WTC11 (cell line): Measurements from ENCODE around the gene JMJD8. TPM values are rescaled to one million over a fixed set of nuclear protein-coding genes. Genes with fewer than 3 reads are reported as not detected.
A peak's percentile ranks its signal among the peaks of the same experiment; 100 is the strongest.

Experiments
- ATAC-seq: fragments of 200-7000 bp; cut with Tn5 transposase; 2 replicates; pipeline ENCODE4 v1.10.0; 2021; ENCODE audit warnings: mild to moderate bottlenecking, moderate library complexity
- CTCF ChIA-PET: fragments of 300-600 bp; sonication (Branson Sonifier 250); formaldehyde crosslinking; loops from one replicate; lab custom pipeline; 2021; ENCODE audit warnings: antibody characterized with exemption; lab: Charles Lee
- POLR2A ChIA-PET: fragments of 350-600 bp; sonication (Branson Sonifier 250); formaldehyde crosslinking; loops from one replicate; lab custom pipeline; 2021; ENCODE audit warnings: antibody characterized with exemption; lab: Charles Lee
- DNase-seq: peaks from one replicate; pipeline ENCODE4 v3.0.0; 2021; ENCODE audit warnings: low spot score
- H3K27ac Mint-ChIP-seq: 2 replicates; pipeline ENCODE4 v1.8.0; 2021; ENCODE audit warnings: mixed read lengths
- H3K27me3 Mint-ChIP-seq: 2 replicates; pipeline ENCODE4 v1.8.0; 2021; ENCODE audit warnings: low read depth, mild to moderate bottlenecking, moderate library complexity, mixed read lengths
- H3K36me3 Mint-ChIP-seq: 2 replicates; pipeline ENCODE4 v1.8.0; 2021; ENCODE audit warnings: mixed read lengths
- H3K4me1 Mint-ChIP-seq: 2 replicates; pipeline ENCODE4 v1.8.0; 2022; ENCODE audit warnings: mixed read lengths
- H3K4me3 Mint-ChIP-seq: 2 replicates; pipeline ENCODE4 v1.8.0; 2021; ENCODE audit warnings: mild to moderate bottlenecking, moderate library complexity, mixed read lengths
- H3K9me3 Mint-ChIP-seq: 2 replicates; pipeline ENCODE4 v1.8.0; 2021; ENCODE audit warnings: mixed read lengths
- ESRRA ChIP-seq: sonication (generic); formaldehyde crosslinking; IDR thresholded peaks from 2 replicates; pipeline ENCODE4 v1.8.1; 2022; ENCODE audit warnings: mild to moderate bottlenecking, missing genetic modification reagents, borderline replicate concordance
- GTF2I ChIP-seq: fragments of 250-450 bp; sonication (Bioruptor Pico); conservative IDR thresholded peaks from 2 replicates; pipeline ENCODE4 v1.4.0; 2021; ENCODE audit warnings: mild to moderate bottlenecking
- NR3C1 ChIP-seq: sonication (generic); formaldehyde crosslinking; conservative IDR thresholded peaks from 2 replicates; pipeline ENCODE4 v1.8.1; 2023; ENCODE audit warnings: low read depth, mild to moderate bottlenecking, missing genetic modification reagents
- PRRX2 ChIP-seq: fragments of 250-450 bp; sonication (Bioruptor Pico); IDR thresholded peaks from 2 replicates; pipeline ENCODE4 v1.8.0; 2021; ENCODE audit warnings: mild to moderate bottlenecking
- RORB ChIP-seq: fragments of 250-450 bp; sonication (Bioruptor Pico); IDR thresholded peaks from 2 replicates; pipeline ENCODE4 v1.9.0; 2021; ENCODE audit warnings: mild to moderate bottlenecking
- ZNF219 ChIP-seq: sonication (generic); formaldehyde crosslinking; IDR thresholded peaks from 2 replicates; pipeline ENCODE4 v1.8.0; 2023; ENCODE audit warnings: missing genetic modification reagents, mild to moderate bottlenecking, borderline replicate concordance
- total RNA-seq: library from RNA; stranded (reverse); gene quantifications from 3 replicates; pipeline ENCODE4 v1.2.3, GENCODE V29; 2021
- TF ChIP-seq, protein P1 (sequence below): fragments of 200-600 bp; IDR thresholded peaks from 2 replicates; pipeline ENCODE4 v1.8.0; 2022; ENCODE audit warnings: antibody characterized with exemption
- TF ChIP-seq, protein P2 (sequence below): sonication (generic); formaldehyde crosslinking; IDR thresholded peaks from 2 replicates; pipeline ENCODE4 v1.8.0; 2022; ENCODE audit warnings: mild to moderate bottlenecking, missing genetic modification reagents
- TF ChIP-seq, protein P3 (sequence below): sonication (generic); formaldehyde crosslinking; IDR thresholded peaks from 2 replicates; pipeline ENCODE4 v1.8.0; 2022; ENCODE audit warnings: missing genetic modification reagents
- TF ChIP-seq, protein P4 (sequence below): fragments of 250-450 bp; sonication (Bioruptor Pico); IDR thresholded peaks from 2 replicates; pipeline ENCODE4 v1.9.0; 2021; ENCODE audit warnings: mild to moderate bottlenecking
- TF ChIP-seq, protein P5 (sequence below): sonication (generic); formaldehyde crosslinking; IDR thresholded peaks from 2 replicates; pipeline ENCODE4 v1.8.1; 2022; ENCODE audit warnings: missing genetic modification reagents, borderline replicate concordance
- TF ChIP-seq, protein P6 (sequence below): sonication (generic); formaldehyde crosslinking; IDR thresholded peaks from 2 replicates; pipeline ENCODE4 v1.8.1; 2023; ENCODE audit warnings: mild to moderate bottlenecking, missing genetic modification reagents, moderate library complexity

The JMJD8 gene
- total RNA-seq, 1 experiment from 2014 or later = 61.2 TPM

DNA sequence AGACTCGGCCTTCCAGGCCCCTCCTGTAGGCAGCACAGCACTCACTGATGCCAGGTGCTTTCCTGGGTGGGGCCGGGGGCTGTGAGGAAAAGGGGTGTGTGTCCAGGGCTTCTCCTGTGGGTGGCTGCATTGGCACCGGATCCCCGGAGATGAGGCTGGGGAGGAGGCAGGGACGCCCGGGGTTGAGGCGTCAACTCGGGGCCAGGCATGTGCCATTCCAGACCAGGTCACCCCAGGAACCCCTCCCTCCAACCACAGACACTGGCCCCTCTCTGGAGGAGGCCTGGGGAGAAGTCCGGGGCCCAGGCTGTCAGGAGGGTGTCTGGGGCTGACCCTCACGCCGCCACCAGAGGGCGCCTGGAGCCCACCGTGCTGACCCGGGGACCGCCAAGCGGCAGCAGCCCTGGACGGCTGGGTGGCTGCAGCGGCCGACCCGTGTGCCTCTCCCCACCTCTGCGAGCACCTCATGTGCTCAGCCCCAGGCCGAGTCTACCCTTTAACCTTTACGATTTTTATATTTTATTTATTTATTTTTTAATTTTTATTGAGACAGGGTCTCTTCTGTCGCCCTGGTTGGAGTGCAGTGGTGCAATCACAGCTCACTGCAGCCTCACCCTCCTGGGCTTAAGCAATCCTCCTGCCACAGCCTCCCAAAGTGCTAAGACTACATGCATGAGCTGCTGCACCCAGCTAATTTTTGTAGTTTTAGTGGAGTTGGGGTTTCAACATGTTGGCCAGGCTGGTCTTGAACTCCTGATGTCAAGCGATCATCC, 27.6 kb upstream of the JMJD8 start (continued):
- TF ChIP-seq, protein P1, sequence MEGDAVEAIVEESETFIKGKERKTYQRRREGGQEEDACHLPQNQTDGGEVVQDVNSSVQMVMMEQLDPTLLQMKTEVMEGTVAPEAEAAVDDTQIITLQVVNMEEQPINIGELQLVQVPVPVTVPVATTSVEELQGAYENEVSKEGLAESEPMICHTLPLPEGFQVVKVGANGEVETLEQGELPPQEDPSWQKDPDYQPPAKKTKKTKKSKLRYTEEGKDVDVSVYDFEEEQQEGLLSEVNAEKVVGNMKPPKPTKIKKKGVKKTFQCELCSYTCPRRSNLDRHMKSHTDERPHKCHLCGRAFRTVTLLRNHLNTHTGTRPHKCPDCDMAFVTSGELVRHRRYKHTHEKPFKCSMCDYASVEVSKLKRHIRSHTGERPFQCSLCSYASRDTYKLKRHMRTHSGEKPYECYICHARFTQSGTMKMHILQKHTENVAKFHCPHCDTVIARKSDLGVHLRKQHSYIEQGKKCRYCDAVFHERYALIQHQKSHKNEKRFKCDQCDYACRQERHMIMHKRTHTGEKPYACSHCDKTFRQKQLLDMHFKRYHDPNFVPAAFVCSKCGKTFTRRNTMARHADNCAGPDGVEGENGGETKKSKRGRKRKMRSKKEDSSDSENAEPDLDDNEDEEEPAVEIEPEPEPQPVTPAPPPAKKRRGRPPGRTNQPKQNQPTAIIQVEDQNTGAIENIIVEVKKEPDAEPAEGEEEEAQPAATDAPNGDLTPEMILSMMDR = peak; percentile 96
- TF ChIP-seq, protein P2, sequence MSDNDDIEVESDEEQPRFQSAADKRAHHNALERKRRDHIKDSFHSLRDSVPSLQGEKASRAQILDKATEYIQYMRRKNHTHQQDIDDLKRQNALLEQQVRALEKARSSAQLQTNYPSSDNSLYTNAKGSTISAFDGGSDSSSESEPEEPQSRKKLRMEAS (CRISPR knock-in tag) = peak; percentile 28; the same call in 1 of the 2 replicates
- TF ChIP-seq, all 79 proteins: peak for 3

DNA sequence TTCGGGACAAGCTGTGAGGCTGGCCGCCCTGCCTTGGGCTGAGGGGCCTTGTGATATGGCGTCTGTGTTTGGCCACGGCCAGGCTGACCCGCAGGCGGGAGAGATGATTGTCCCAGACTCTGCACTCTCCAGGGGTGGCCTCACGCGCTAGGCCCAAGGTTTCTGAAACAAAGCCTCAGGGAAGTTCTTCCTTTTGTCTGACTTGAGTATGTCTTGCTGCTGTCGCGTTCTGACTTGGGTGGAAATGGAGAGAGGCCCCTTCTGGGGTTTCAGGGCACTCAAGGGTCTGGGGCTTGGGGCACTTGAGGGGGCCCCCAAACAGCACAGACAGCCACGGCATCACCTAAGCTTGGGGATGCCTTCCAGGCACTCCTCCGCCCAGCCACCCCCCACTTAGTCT, 26.9 kb upstream of the JMJD8 start:
- H3K4me1 Mint-ChIP-seq = peaks cover 2% of the 10 kb centered on the region
- H3K27me3 Mint-ChIP-seq = peaks cover 64% of the 10 kb centered on the region
- DNase-seq = no peak
- H3K27ac Mint-ChIP-seq = no peak overlapping the region
- no peak overlapping the region for H3K4me3 Mint-ChIP-seq
- ChIA-PET CTCF (interaction anchor here (1.3 to 8.8 kb wide), 7 partner anchors 9 to 89 kb away, joined by 3 to 90 read pairs (median 10); partner anchors contain the start of genes ANTKMT, CCDC78, CHTF18 and GNG13), POLR2A (interaction anchor here (0.5 kb wide), 1 partner anchor 14 kb away, joined by 3 read pairs; no protein-coding TSS in a partner anchor)
- H3K9me3 Mint-ChIP-seq = no peaks in the 10 kb centered on the region
- H3K36me3 Mint-ChIP-seq = no peaks in the 10 kb centered on the region
- TF ChIP-seq GTF2I (CRISPR knock-in tag) = no peak
- no peak for TF ChIP-seq RORB
- no peak for ATAC-seq

DNA sequence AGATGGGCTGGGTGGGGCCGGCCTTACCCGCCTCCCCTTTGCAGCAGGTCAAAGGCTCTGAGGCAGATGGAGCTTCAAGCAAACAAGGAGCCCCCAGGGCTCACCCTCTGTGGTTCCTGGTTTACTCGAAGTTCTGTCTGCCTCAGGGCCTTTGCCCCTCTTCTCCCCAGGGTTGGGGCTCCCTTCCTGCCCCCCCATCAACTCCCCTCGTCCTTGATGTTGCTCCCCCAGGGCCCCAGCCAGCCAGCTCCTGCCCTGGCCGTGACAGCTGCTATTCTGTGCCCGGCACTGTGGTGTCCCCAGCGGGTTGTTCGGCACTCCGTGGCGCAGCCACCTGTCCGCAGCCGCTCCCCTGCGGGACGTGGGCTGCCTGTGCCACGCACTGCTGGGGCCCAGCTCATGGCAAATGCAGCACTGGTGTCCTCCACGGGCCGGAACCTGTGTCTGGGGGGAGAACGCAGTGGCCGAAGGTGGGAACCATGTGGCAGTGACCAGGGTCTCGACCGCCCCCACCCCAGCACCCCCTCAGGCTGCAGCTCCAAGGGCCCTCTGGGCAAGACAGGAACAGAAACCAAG, 26.5 kb upstream of the JMJD8 start:
- Mint-ChIP-seq H3K4me3 (no peak overlapping the region), H3K9me3 (no peaks in the 10 kb centered on the region), H3K36me3 (no peaks in the 10 kb centered on the region), H3K27ac (no peak overlapping the region), H3K27me3 (peaks cover 61% of the 10 kb centered on the region), H3K4me1 (no peaks in the 10 kb centered on the region; the same call in 1 of the 2 replicates)
- no peak for ATAC-seq
- no peak for DNase-seq
- ChIA-PET CTCF (interaction anchor here (0.7 to 8.8 kb wide), 10 partner anchors 10 to 347 kb away, joined by 3 to 90 read pairs (median 8); partner anchors contain the start of genes ANTKMT, CCDC78, CHTF18 and CIAO3), POLR2A (interaction anchor here (0.5 to 1.5 kb wide), 2 partner anchors 10 to 14 kb away, joined by 3 read pairs; no protein-coding TSS in a partner anchor)
- TF ChIP-seq ZNF219 (CRISPR knock-in tag) = no peak
- TF ChIP-seq, protein P3, sequence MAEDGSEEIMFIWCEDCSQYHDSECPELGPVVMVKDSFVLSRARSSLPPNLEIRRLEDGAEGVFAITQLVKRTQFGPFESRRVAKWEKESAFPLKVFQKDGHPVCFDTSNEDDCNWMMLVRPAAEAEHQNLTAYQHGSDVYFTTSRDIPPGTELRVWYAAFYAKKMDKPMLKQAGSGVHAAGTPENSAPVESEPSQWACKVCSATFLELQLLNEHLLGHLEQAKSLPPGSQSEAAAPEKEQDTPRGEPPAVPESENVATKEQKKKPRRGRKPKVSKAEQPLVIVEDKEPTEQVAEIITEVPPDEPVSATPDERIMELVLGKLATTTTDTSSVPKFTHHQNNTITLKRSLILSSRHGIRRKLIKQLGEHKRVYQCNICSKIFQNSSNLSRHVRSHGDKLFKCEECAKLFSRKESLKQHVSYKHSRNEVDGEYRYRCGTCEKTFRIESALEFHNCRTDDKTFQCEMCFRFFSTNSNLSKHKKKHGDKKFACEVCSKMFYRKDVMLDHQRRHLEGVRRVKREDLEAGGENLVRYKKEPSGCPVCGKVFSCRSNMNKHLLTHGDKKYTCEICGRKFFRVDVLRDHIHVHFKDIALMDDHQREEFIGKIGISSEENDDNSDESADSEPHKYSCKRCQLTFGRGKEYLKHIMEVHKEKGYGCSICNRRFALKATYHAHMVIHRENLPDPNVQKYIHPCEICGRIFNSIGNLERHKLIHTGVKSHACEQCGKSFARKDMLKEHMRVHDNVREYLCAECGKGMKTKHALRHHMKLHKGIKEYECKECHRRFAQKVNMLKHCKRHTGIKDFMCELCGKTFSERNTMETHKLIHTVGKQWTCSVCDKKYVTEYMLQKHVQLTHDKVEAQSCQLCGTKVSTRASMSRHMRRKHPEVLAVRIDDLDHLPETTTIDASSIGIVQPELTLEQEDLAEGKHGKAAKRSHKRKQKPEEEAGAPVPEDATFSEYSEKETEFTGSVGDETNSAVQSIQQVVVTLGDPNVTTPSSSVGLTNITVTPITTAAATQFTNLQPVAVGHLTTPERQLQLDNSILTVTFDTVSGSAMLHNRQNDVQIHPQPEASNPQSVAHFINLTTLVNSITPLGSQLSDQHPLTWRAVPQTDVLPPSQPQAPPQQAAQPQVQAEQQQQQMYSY = no peak
- TF ChIP-seq NR3C1 (CRISPR knock-in tag) = no peak
- TF ChIP-seq, protein P4, sequence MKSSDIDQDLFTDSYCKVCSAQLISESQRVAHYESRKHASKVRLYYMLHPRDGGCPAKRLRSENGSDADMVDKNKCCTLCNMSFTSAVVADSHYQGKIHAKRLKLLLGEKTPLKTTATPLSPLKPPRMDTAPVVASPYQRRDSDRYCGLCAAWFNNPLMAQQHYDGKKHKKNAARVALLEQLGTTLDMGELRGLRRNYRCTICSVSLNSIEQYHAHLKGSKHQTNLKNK (CRISPR knock-in tag) = no peak
- TF ChIP-seq, protein P5, sequence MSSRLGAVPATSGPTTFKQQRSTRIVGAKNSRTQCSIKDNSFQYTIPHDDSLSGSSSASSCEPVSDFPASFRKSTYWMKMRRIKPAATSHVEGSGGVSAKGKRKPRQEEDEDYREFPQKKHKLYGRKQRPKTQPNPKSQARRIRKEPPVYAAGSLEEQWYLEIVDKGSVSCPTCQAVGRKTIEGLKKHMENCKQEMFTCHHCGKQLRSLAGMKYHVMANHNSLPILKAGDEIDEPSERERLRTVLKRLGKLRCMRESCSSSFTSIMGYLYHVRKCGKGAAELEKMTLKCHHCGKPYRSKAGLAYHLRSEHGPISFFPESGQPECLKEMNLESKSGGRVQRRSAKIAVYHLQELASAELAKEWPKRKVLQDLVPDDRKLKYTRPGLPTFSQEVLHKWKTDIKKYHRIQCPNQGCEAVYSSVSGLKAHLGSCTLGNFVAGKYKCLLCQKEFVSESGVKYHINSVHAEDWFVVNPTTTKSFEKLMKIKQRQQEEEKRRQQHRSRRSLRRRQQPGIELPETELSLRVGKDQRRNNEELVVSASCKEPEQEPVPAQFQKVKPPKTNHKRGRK (CRISPR knock-in tag) = no peak
- TF ChIP-seq, protein P6, sequence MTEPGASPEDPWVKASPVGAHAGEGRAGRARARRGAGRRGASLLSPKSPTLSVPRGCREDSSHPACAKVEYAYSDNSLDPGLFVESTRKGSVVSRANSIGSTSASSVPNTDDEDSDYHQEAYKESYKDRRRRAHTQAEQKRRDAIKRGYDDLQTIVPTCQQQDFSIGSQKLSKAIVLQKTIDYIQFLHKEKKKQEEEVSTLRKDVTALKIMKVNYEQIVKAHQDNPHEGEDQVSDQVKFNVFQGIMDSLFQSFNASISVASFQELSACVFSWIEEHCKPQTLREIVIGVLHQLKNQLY (CRISPR knock-in tag) = no peak
- TF ChIP-seq PRRX2 = no peak
- no peak for TF ChIP-seq ESRRA (CRISPR knock-in tag)
